Thymus (tissue), 11 donors: ENCODE data around the gene PRPSAP1. TPM values are rescaled to one million over a fixed set of nuclear protein-coding genes. Genes with fewer than 3 reads are reported as not detected.
"Not testable (repeated sequence)": the region's sequence is repeated elsewhere in the genome, so short reads cannot be mapped to it uniquely, and the experiment has no call there.

Source experiments
- DNase-seq, 9 donors: peaks; one replicate each; pipeline ENCODE4 v3.0.0-alpha.2; 2013; ENCODE audit warnings: low spot score in 9 of 9, low read depth in 6 of 9, missing footprints in 1 of 9
- H3K27ac ChIP-seq, 2 donors: one replicate each; pipeline ENCODE4 v1.5.1; 2013; ENCODE audit warnings: control low read depth in 1 of 2, low read depth in 1 of 2, low read length in 1 of 2, mild to moderate bottlenecking in 1 of 2, moderate library complexity in 1 of 2
- H3K27me3 ChIP-seq, 2 donors: one replicate each; pipeline ENCODE4 v1.5.1; 2013; ENCODE audit warnings: low read length in 1 of 2; ENCODE audit not compliant: control insufficient read depth in 2 of 2, insufficient read depth in 1 of 2
- H3K36me3 ChIP-seq, 2 donors: one replicate each; pipeline ENCODE4 v1.5.1; 2013; ENCODE audit warnings: low read length in 1 of 2, mild to moderate bottlenecking in 1 of 2, moderate library complexity in 1 of 2; ENCODE audit not compliant: control insufficient read depth in 2 of 2, insufficient read depth in 2 of 2
- H3K4me1 ChIP-seq, 2 donors: one replicate each; pipeline ENCODE4 v1.5.1; 2013; ENCODE audit warnings: low read length in 2 of 2; ENCODE audit not compliant: control insufficient read depth in 2 of 2, insufficient read depth in 2 of 2
- H3K4me3 ChIP-seq, 2 donors: one replicate each; pipeline ENCODE4 v1.5.1; 2013; ENCODE audit warnings: low read length in 2 of 2, control low read depth in 1 of 2, mild to moderate bottlenecking in 1 of 2
- H3K9me3 ChIP-seq, 2 donors: one replicate each; pipeline ENCODE4 v1.5.1; 2013; ENCODE audit warnings: low read length in 1 of 2, mild to moderate bottlenecking in 1 of 2; ENCODE audit not compliant: control insufficient read depth in 2 of 2, insufficient read depth in 1 of 2
- WGBS: extraction: QIAGEN DNeasy Blood & Tissue Kit; methylation state at CpG from one replicate; pipeline ENCODE4 v1.1.7; 2013; 5-methylcytosine and 5-hydroxymethylcytosine counted together
- polyA plus RNA-seq: library from polyadenylated mRNA; stranded (reverse); fragments of 200-250 nt; gene quantifications from one replicate; pipeline ENCODE4 v1.2.3, GENCODE V29; 2013
- total RNA-seq: library from RNA; stranded (reverse); fragments of 120-200 nt; gene quantifications from one replicate; pipeline ENCODE4 v1.2.4, GENCODE V29; 2013
- donor health status: healthy.

The PRPSAP1 gene
- total and polyA plus RNA-seq, 2 donors = 17.3 to 38.5 TPM

GRCh38 chr17:76272541-76273444, 80.9 kb downstream of the PRPSAP1 start:
- Histone ChIP-seq H3K9me3 (peaks cover 0 to 4% of the 10 kb centered on the region in 2 donors), H3K36me3 (peaks cover 26 to 31% of the 10 kb centered on the region in 2 donors), H3K4me1 (peaks cover 34 to 70% of the 10 kb centered on the region in 2 donors), H3K27ac (peak overlapping the region; percentile 78 to 84), H3K4me3 (peak overlapping the region; percentile 38 to 44), H3K27me3 (no peaks in the 10 kb centered on the region)
- 64% methylated on average over 19 of the region's 19 CpGs for WGBS
- peak in 1 of 9 donors; percentile 51 for DNase-seq

- Histone ChIP-seq H3K4me1 (peaks cover 42 to 78% of the 10 kb centered on the region in 2 donors), H3K9me3 (peaks cover 0 to 4% of the 10 kb centered on the region in 2 donors), H3K4me3 (peak overlapping the region; percentile 38 to 44), H3K27ac (peak overlapping the region; percentile 78 to 84), H3K36me3 (peaks cover 26 to 38% of the 10 kb centered on the region in 2 donors), H3K27me3 (no peaks in the 10 kb centered on the region)
- WGBS = 16% methylated on average over 38 of the region's 38 CpGs
- DNase-seq = peak in 3 of 9 donors; percentile 51 to 76 (median 59)
These were observed 81.8 kb downstream of the PRPSAP1 start for GRCh38 chr17:76271669-76272540.

GRCh38 chr17:76270770-76271668, 82.7 kb downstream of the PRPSAP1 start:
- Histone ChIP-seq H3K9me3 (peaks cover 0 to 4% of the 10 kb centered on the region in 2 donors), H3K36me3 (peaks cover 26 to 40% of the 10 kb centered on the region in 2 donors), H3K27ac (peak overlapping the region; percentile 78 to 84), H3K4me1 (peaks cover 46 to 85% of the 10 kb centered on the region in 2 donors), H3K4me3 (peak overlapping the region in 1 of 2 donors; percentile 44), H3K27me3 (no peaks in the 10 kb centered on the region)
- DNase-seq = peak in 1 of 9 donors; percentile 32
- 88% methylated on average over 14 of the region's 14 CpGs for WGBS

- Histone ChIP-seq H3K4me3 (no peak overlapping the region), H3K9me3 (peaks cover 0 to 4% of the 10 kb centered on the region in 2 donors), H3K27me3 (no peaks in the 10 kb centered on the region), H3K4me1 (peaks cover 46 to 85% of the 10 kb centered on the region in 2 donors), H3K27ac (peak overlapping the region; percentile 19 to 64), H3K36me3 (peaks cover 26 to 40% of the 10 kb centered on the region in 2 donors)
- WGBS = 82% methylated on average over 26 of the region's 26 CpGs
- peak in 1 of 9 donors; percentile 35 for DNase-seq
These were observed 83.6 kb downstream of the PRPSAP1 start for GRCh38 chr17:76270127-76270592.

- no peaks in the 10 kb centered on the region for H3K27me3 ChIP-seq
- H3K4me3 ChIP-seq = no peak overlapping the region
- peaks cover 46 to 86% of the 10 kb centered on the region in 2 donors for H3K4me1 ChIP-seq
- WGBS = 77% methylated on average over 12 of the region's 12 CpGs
- no peak for DNase-seq
- H3K36me3 ChIP-seq = peaks cover 26 to 40% of the 10 kb centered on the region in 2 donors
- peak overlapping the region; percentile 54 to 64 for H3K27ac ChIP-seq
- peaks cover 0 to 4% of the 10 kb centered on the region in 2 donors for H3K9me3 ChIP-seq
These were observed 84.4 kb downstream of the PRPSAP1 start for GRCh38 chr17:76268991-76269981.

- peaks cover 43 to 83% of the 10 kb centered on the region in 2 donors for H3K4me1 ChIP-seq
- H3K27me3 ChIP-seq = no peaks in the 10 kb centered on the region
- H3K27ac ChIP-seq = peak overlapping the region; percentile 80 to 85
- peaks cover 0 to 4% of the 10 kb centered on the region in 2 donors for H3K9me3 ChIP-seq
- DNase-seq = peak in 3 of 9 donors; percentile 58 to 81 (median 60)
- H3K36me3 ChIP-seq = peaks cover 26 to 40% of the 10 kb centered on the region in 2 donors
- H3K4me3 ChIP-seq = peak overlapping the region; percentile 8 to 11
- 26% methylated on average over 9 of the region's 9 CpGs for WGBS
These were observed 85.5 kb downstream of the PRPSAP1 start for GRCh38 chr17:76268015-76268749.

GRCh38 chr17:76267581-76268001, 86.1 kb downstream of the PRPSAP1 start:
- WGBS = 90% methylated on average over 13 of the region's 13 CpGs
- not testable (repeated sequence) for H3K27me3 ChIP-seq, DNase-seq, H3K9me3 ChIP-seq
- Histone ChIP-seq H3K27ac (peak overlapping the region; percentile 80 to 85), H3K4me3 (peak overlapping the region in 1 of 2 donors; percentile 8), H3K36me3 (peaks cover 26 to 40% of the 10 kb centered on the region in 2 donors), H3K4me1 (peaks cover 43 to 83% of the 10 kb centered on the region in 2 donors)
